K562 (cell line): ENCODE results near the gene CAPN5. TPM values are rescaled to one million over a fixed set of nuclear protein-coding genes. Genes with fewer than 3 reads are reported as not detected.
A peak's percentile ranks its signal among the peaks of the same experiment; 100 is the strongest.

Experiments
- E4F1 ChIP-seq: fragments of 250-450 bp; sonication (Bioruptor Pico); IDR thresholded peaks from 2 replicates; pipeline ENCODE4 v1.5.0; 2021; ENCODE audit warnings: mild to moderate bottlenecking, borderline replicate concordance
- ID3 ChIP-seq, 2 experiments: fragments of 250-450 bp in 1 of 2; fragments of 450-650 bp in 1 of 2; sonication (Bioruptor Pico) in 1 of 2; IDR thresholded peaks; 2 replicates each; pipeline versions ENCODE4 v1.6.1 to v1.8.0; 2016 to 2021; ENCODE audit warnings: mild to moderate bottlenecking in 2 of 2, moderate library complexity in 2 of 2, missing compliant biosample characterization in 1 of 2, missing genetic modification characterization in 1 of 2
- MEF2D ChIP-seq: conservative IDR thresholded peaks from 2 replicates; pipeline ENCODE4 v1.6.1; 2016; ENCODE audit warnings: low read depth, missing genetic modification characterization, missing compliant biosample characterization
- MIER1 ChIP-seq: fragments of 450-650 bp; IDR thresholded peaks from 2 replicates; pipeline ENCODE4 v1.6.1; 2016; ENCODE audit warnings: antibody characterized with exemption, mild to moderate bottlenecking, low read depth
- NR2C1 ChIP-seq, 2 experiments: fragments of 450-650 bp; IDR thresholded peaks; 2 replicates each; pipeline ENCODE4 v1.6.1; 2017; ENCODE audit warnings: mild to moderate bottlenecking in 2 of 2, antibody characterized with exemption in 1 of 2, inconsistent platforms in 1 of 2, missing compliant biosample characterization in 1 of 2, missing genetic modification characterization in 1 of 2
- NR2C2 ChIP-seq, 2 experiments: fragments of 200-800 bp in 1 of 2; sonication (Bioruptor generic) in 1 of 2; sonication (generic) in 1 of 2; formaldehyde crosslinking in 1 of 2; IDR thresholded peaks; 2 replicates each; pipeline versions ENCODE4 v1.6.1 to v1.8.0; 2016 to 2022; ENCODE audit warnings: mild to moderate bottlenecking in 1 of 2, missing compliant biosample characterization in 1 of 2, missing genetic modification characterization in 1 of 2, missing genetic modification reagents in 1 of 2
- REST ChIP-seq, 2 experiments: fragments of 450-650 bp; formaldehyde crosslinking in 1 of 2; IDR thresholded peaks; 2 replicates each; pipeline versions ENCODE4 v1.4.0 to v1.6.1; 2014 to 2020; ENCODE audit warnings: mild to moderate bottlenecking in 2 of 2, borderline replicate concordance in 1 of 2, low read depth in 1 of 2
- RNF2 ChIP-seq: sonication (generic); IDR thresholded peaks from 2 replicates; pipeline ENCODE4 v1.6.1; 2016
- ZFP36 ChIP-seq: fragments of 150-350 bp; IDR thresholded peaks from 2 replicates; pipeline ENCODE4 v1.6.1; 2018; ENCODE audit warnings: low read length, low read depth; ENCODE audit not compliant: partially characterized antibody
- ZNF583 ChIP-seq: fragments of 250-450 bp; sonication (Bioruptor Pico); IDR thresholded peaks from 2 replicates; pipeline ENCODE4 v1.4.0; 2020
- ZNF77 ChIP-seq: fragments of 250-450 bp; sonication (Bioruptor Pico); IDR thresholded peaks from 2 replicates; pipeline ENCODE4 v1.5.0; 2020
- ZNF79 ChIP-seq: fragments of 250-450 bp; sonication (Bioruptor Pico); IDR thresholded peaks from 2 replicates; pipeline ENCODE4 v1.4.0; 2020; ENCODE audit warnings: low read depth, mild to moderate bottlenecking, moderate library complexity
- polyA plus RNA-seq, 8 experiments: library from polyadenylated mRNA; depleted of rRNA in 4 of 8; stranded (reverse) in 5 of 8; unstranded in 3 of 8; fragments of >200 nt; fragmentation: Nextera tagmentation in 2 of 8; fragmentation: Illumina TruSeq in 1 of 8; extraction: Ambion mirVana in 2 of 8; extraction: Trizol in 1 of 8; gene quantifications; 2 replicates each; pipeline versions ENCODE4 v1.2.1 to v1.2.3, GENCODE V29; 2011 to 2014; ENCODE audit warnings: inconsistent platforms in 1 of 8, missing spikeins in 1 of 8
- total RNA-seq, 7 experiments: library from RNA; depleted of rRNA in 6 of 7; stranded (reverse); fragments of >200 nt in 6 of 7; fragmentation: Illumina TruSeq in 2 of 7; extraction: Trizol in 2 of 7; gene quantifications; 2 replicates each; pipeline versions ENCODE4 v1.2.1 to v1.2.3, GENCODE V29; 2011 to 2021; ENCODE audit warnings: low replicate concordance in 1 of 7

Gene CAPN5
- total and polyA plus RNA-seq, 9 of the 15 experiments (the other 6 are each of a cell fraction or from before 2014, with no cell fraction given) = 0.04 to 0.44 (median 0.14) TPM; not detected in 2

- no peak for TF ChIP-seq MIER1
- peak; percentile 52; the same call in 1 of the 2 replicates for TF ChIP-seq NR2C2 (CRISPR knock-in tag; IDR thresholded peaks at IDR 0.05)
- peak; percentile 87 for TF ChIP-seq NR2C2 (tag; IDR thresholded peaks at IDR 0.05)
- no peak for TF ChIP-seq E4F1 (CRISPR knock-in tag)
- no peak for TF ChIP-seq ZNF79 (CRISPR knock-in tag)
- TF ChIP-seq REST (IDR thresholded peaks at IDR 0.05; ENCODE audit: borderline replicate concordance) = peak; percentile 58
- TF ChIP-seq REST (CRISPR knock-in tag; IDR thresholded peaks at IDR 0.05; ENCODE audit: low read depth) = no peak
- TF ChIP-seq ZNF77 (CRISPR knock-in tag) = no peak
- no peak for TF ChIP-seq ZNF583 (CRISPR knock-in tag)
- TF ChIP-seq ID3 (CRISPR knock-in tag; IDR thresholded peaks at IDR 0.05) = no peak
- TF ChIP-seq ID3 (tag; IDR thresholded peaks at IDR 0.05) = no peak
- no peak for TF ChIP-seq MEF2D (tag)
- TF ChIP-seq NR2C1 (IDR thresholded peaks at IDR 0.05) = peak; percentile 88
- peak; percentile 90 for TF ChIP-seq NR2C1 (tag; IDR thresholded peaks at IDR 0.05)
- TF ChIP-seq RNF2 = no peak
- peak; percentile 90 for TF ChIP-seq ZFP36
These were observed 105.3 kb downstream of the CAPN5 start (continued) for GRCh38 chr11:77171885-77172665.
